ENCODE results near the gene C6orf163.

DNA sequence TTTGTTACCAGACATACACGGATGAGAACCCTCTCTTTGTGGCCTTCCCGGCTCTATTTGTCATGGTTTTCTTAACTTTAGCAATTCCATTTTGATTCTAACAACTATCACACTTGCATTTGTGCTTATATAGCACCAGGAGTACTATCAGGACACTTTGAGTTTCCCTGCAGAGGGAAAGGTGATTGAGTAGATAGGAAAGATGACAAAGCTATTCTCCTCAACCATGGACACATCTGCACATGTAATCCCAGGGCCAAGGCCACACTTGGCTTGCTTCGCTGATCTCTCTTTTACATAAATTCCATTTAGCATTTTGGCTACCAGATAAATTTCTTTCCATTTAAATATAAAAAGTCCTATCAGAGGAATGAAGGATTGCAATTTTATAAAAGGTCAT lies 39.8 kb downstream of the C6orf163 start:
- TF ChIP-seq POLR2AphosphoS5 (IDR thresholded peaks at IDR 0.05; ENCODE audit: low read depth, low read length) (no peak), TAF1 (IDR thresholded peaks at IDR 0.05; ENCODE audit: borderline replicate concordance, insufficient read depth, low read length) (no peak), SIN3A (IDR thresholded peaks at IDR 0.05; ENCODE audit: borderline replicate concordance, insufficient read depth, low read length) (no peak), REST (IDR thresholded peaks at IDR 0.05; ENCODE audit: insufficient read depth in 1 of 2, low read depth in 2 of 2, low read length in 2 of 2) (no peak)
